ENCODE data around the gene KCNJ16. TPM values are rescaled to one million over a fixed set of nuclear protein-coding genes. Genes with fewer than 3 reads are reported as not detected.

The KCNJ16 gene
- total RNA-seq, 1 experiment from 2014 or later, result not detected

- Histone ChIP-seq H3K27me3 (ENCODE audit: control insufficient read depth, insufficient read depth, low read length) (no peaks in the 10 kb centered on the region), H3K9me3 (ENCODE audit: control insufficient read depth, insufficient read depth, low read depth, low read length) (no peaks in the 10 kb centered on the region), H3K36me3 (ENCODE audit: control insufficient read depth, insufficient read depth, low read length) (no peaks in the 10 kb centered on the region), H3K4me1 (ENCODE audit: control insufficient read depth, insufficient read depth, low read length) (no peaks in the 10 kb centered on the region), H3K27ac (ENCODE audit: low read length) (no peak overlapping the region), H3K4me3 (ENCODE audit: low read depth in 2 of 2, low read length in 2 of 2) (no peak overlapping the region)
- TF ChIP-seq POLR2AphosphoS5 (IDR thresholded peaks at IDR 0.05; ENCODE audit: low read depth, low read length) (no peak), SIN3A (IDR thresholded peaks at IDR 0.05; ENCODE audit: borderline replicate concordance, insufficient read depth, low read depth, low read length) (no peak), TCF7L2 (IDR thresholded peaks at IDR 0.05; ENCODE audit: low read depth, low read length) (no peak)
- TF ChIP-seq, protein P1, sequence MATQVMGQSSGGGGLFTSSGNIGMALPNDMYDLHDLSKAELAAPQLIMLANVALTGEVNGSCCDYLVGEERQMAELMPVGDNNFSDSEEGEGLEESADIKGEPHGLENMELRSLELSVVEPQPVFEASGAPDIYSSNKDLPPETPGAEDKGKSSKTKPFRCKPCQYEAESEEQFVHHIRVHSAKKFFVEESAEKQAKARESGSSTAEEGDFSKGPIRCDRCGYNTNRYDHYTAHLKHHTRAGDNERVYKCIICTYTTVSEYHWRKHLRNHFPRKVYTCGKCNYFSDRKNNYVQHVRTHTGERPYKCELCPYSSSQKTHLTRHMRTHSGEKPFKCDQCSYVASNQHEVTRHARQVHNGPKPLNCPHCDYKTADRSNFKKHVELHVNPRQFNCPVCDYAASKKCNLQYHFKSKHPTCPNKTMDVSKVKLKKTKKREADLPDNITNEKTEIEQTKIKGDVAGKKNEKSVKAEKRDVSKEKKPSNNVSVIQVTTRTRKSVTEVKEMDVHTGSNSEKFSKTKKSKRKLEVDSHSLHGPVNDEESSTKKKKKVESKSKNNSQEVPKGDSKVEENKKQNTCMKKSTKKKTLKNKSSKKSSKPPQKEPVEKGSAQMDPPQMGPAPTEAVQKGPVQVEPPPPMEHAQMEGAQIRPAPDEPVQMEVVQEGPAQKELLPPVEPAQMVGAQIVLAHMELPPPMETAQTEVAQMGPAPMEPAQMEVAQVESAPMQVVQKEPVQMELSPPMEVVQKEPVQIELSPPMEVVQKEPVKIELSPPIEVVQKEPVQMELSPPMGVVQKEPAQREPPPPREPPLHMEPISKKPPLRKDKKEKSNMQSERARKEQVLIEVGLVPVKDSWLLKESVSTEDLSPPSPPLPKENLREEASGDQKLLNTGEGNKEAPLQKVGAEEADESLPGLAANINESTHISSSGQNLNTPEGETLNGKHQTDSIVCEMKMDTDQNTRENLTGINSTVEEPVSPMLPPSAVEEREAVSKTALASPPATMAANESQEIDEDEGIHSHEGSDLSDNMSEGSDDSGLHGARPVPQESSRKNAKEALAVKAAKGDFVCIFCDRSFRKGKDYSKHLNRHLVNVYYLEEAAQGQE (IDR thresholded peaks at IDR 0.05; ENCODE audit: insufficient read depth in 1 of 2, low read depth in 2 of 2, low read length in 1 of 2), result no peak
- TF ChIP-seq, protein P2, sequence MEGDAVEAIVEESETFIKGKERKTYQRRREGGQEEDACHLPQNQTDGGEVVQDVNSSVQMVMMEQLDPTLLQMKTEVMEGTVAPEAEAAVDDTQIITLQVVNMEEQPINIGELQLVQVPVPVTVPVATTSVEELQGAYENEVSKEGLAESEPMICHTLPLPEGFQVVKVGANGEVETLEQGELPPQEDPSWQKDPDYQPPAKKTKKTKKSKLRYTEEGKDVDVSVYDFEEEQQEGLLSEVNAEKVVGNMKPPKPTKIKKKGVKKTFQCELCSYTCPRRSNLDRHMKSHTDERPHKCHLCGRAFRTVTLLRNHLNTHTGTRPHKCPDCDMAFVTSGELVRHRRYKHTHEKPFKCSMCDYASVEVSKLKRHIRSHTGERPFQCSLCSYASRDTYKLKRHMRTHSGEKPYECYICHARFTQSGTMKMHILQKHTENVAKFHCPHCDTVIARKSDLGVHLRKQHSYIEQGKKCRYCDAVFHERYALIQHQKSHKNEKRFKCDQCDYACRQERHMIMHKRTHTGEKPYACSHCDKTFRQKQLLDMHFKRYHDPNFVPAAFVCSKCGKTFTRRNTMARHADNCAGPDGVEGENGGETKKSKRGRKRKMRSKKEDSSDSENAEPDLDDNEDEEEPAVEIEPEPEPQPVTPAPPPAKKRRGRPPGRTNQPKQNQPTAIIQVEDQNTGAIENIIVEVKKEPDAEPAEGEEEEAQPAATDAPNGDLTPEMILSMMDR (IDR thresholded peaks at IDR 0.05), result no peak
- POLR2A ChIA-PET, result no interaction called here
- intact Hi-C loops (cut with micrococcal nuclease; ENCODE audit: unreplicated experiment), result no loop called here
- ATAC-seq (no peak), DNase-seq (ENCODE audit: low read depth, low spot score) (no peak)
- in situ Hi-C loops (cut with HindIII; ENCODE audit: low pct_unique_long_range_greater_than_20kb, low sequenced_read_pairs), result no loop called here
- no TSS peak for BruUV-seq (replicated peaks)
- CTCF ChIA-PET, result no interaction called here
These were observed 21.8 kb downstream of the KCNJ16 start for GRCh38 chr17:70096861-70097260.

DNA sequence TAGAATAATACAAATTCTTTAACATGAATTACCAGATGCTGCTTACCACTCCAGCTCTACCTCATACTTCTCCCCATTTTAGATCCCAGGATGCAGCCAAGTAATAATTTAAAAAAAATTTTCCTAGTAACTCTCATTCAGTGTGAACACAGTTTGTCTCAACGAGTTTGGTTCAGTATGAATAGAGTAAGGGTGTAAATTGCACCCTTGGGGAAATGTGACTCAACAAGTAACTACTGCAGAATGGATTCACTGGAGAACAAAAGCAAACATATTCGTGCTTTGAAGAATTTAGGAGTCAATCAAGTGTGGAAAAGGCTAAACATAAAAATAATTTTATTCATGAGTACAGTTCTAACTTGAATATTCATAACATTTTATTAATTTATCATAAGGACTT lies 23.0 kb downstream of the KCNJ16 start:
- no peak overlapping the region for H3K4me3 ChIP-seq (ENCODE audit: low read depth in 2 of 2, low read length in 2 of 2)
- ATAC-seq (no peak), DNase-seq (ENCODE audit: low read depth, low spot score) (no peak)
- H3K36me3 ChIP-seq (ENCODE audit: control insufficient read depth, insufficient read depth, low read length), result no peaks in the 10 kb centered on the region
- H3K27me3 ChIP-seq (ENCODE audit: control insufficient read depth, insufficient read depth, low read length), result no peaks in the 10 kb centered on the region
- in situ Hi-C loops (cut with HindIII; ENCODE audit: low pct_unique_long_range_greater_than_20kb, low sequenced_read_pairs), result no loop called here
- ChIA-PET POLR2A (no interaction called here), CTCF (no interaction called here)
- intact Hi-C loops (cut with micrococcal nuclease; ENCODE audit: unreplicated experiment), result no loop called here
- TF ChIP-seq POLR2AphosphoS5 (IDR thresholded peaks at IDR 0.05; ENCODE audit: low read depth, low read length), result no peak
- no peak for TF ChIP-seq TCF7L2 (IDR thresholded peaks at IDR 0.05; ENCODE audit: low read depth, low read length)
- TF ChIP-seq, protein P1 (IDR thresholded peaks at IDR 0.05; ENCODE audit: insufficient read depth in 1 of 2, low read depth in 2 of 2, low read length in 1 of 2), result no peak
- TF ChIP-seq, protein P2 (IDR thresholded peaks at IDR 0.05), result no peak
- no peak for TF ChIP-seq SIN3A (IDR thresholded peaks at IDR 0.05; ENCODE audit: borderline replicate concordance, insufficient read depth, low read depth, low read length)
- no peaks in the 10 kb centered on the region for H3K9me3 ChIP-seq (ENCODE audit: control insufficient read depth, insufficient read depth, low read depth, low read length)
- no TSS peak for BruUV-seq (replicated peaks)
- no peaks in the 10 kb centered on the region for H3K4me1 ChIP-seq (ENCODE audit: control insufficient read depth, insufficient read depth, low read length)
- no peak overlapping the region for H3K27ac ChIP-seq (ENCODE audit: low read length)
